Gastroesophageal sphincter (tissue), 4 donors: ENCODE data around the gene ZNF594. TPM values are rescaled to one million over a fixed set of nuclear protein-coding genes. Genes with fewer than 3 reads are reported as not detected.
"Not testable (repeated sequence)": the region's sequence is repeated elsewhere in the genome, so short reads cannot be mapped to it uniquely, and the experiment has no call there.

ENCODE experiments used
- ATAC-seq: fragments of 150-250 bp; one replicate; pipeline ENCODE4 v1.9.1; 2016; ENCODE audit warnings: mild to moderate bottlenecking, moderate library complexity
- H3K27ac ChIP-seq, 4 donors: fragments of 200-600 bp; sonication (generic) in 3 of 4; 1 replicate in 3 of 4; 2 replicates in 1 of 4; pipeline ENCODE4 v1.5.1; 2016 to 2019
- H3K27me3 ChIP-seq: fragments of 200-600 bp; sonication (generic); one replicate; pipeline ENCODE4 v1.5.1; 2019
- H3K36me3 ChIP-seq, 2 donors: fragments of 200-600 bp; sonication (generic); one replicate each; pipeline ENCODE4 v1.5.1; 2019; ENCODE audit warnings: control low read depth in 1 of 2
- H3K4me1 ChIP-seq, 3 donors: fragments of 200-600 bp; sonication (generic); 1 replicate in 2 of 3; 2 replicates in 1 of 3; pipeline ENCODE4 v1.5.1; 2016 to 2019; ENCODE audit warnings: control low read depth in 2 of 3
- H3K4me3 ChIP-seq, 2 donors: fragments of 200-600 bp; sonication (generic); one replicate each; pipeline ENCODE4 v1.5.1; 2019; ENCODE audit warnings: mild to moderate bottlenecking in 1 of 2, moderate library complexity in 1 of 2
- H3K9me3 ChIP-seq, 3 donors: fragments of 200-600 bp; sonication (generic); one replicate each; pipeline ENCODE4 v1.5.1; 2017 to 2019; ENCODE audit warnings: control low read depth in 2 of 3
- EP300 ChIP-seq: sonication (generic); formaldehyde crosslinking; IDR thresholded peaks from one replicate; pipeline ENCODE4 v1.6.1; 2017; ENCODE audit warnings: antibody characterized with exemption, mild to moderate bottlenecking
- POLR2A ChIP-seq, 2 donors: fragments of 450-650 bp; IDR thresholded peaks; one replicate each; pipeline ENCODE4 v1.6.1; 2017; ENCODE audit warnings: antibody characterized with exemption in 2 of 2, mild to moderate bottlenecking in 2 of 2, moderate library complexity in 1 of 2
- POLR2AphosphoS5 ChIP-seq: sonication (generic); formaldehyde crosslinking; IDR thresholded peaks from one replicate; pipeline ENCODE4 v1.6.1; 2017; ENCODE audit warnings: antibody characterized with exemption
- WGBS, 2 donors: methylation state at CpG; one replicate each; pipeline ENCODE4 v1.1.5; 2018; ENCODE audit warnings: low coverage in 1 of 2; 5-methylcytosine and 5-hydroxymethylcytosine counted together
- total RNA-seq, 4 donors: library from RNA; depleted of rRNA; stranded (reverse); fragments of >200 nt; gene quantifications; one replicate each; pipeline ENCODE4 v1.1.0, GENCODE V29; 2016
- TF ChIP-seq, protein P1 (sequence below), 4 experiments: fragments of 200-600 bp in 2 of 4; fragments of 450-650 bp in 2 of 4; sonication (generic) in 1 of 4; IDR thresholded peaks; one replicate each; pipeline ENCODE4 v1.5.1; 2017 to 2019; ENCODE audit warnings: antibody characterized with exemption in 4 of 4, mild to moderate bottlenecking in 2 of 4, moderate library complexity in 2 of 4

The ZNF594 gene
- total RNA-seq, 4 donors from 2014 or later: 8.4 to 21.3 (median 10.7) TPM

DNA sequence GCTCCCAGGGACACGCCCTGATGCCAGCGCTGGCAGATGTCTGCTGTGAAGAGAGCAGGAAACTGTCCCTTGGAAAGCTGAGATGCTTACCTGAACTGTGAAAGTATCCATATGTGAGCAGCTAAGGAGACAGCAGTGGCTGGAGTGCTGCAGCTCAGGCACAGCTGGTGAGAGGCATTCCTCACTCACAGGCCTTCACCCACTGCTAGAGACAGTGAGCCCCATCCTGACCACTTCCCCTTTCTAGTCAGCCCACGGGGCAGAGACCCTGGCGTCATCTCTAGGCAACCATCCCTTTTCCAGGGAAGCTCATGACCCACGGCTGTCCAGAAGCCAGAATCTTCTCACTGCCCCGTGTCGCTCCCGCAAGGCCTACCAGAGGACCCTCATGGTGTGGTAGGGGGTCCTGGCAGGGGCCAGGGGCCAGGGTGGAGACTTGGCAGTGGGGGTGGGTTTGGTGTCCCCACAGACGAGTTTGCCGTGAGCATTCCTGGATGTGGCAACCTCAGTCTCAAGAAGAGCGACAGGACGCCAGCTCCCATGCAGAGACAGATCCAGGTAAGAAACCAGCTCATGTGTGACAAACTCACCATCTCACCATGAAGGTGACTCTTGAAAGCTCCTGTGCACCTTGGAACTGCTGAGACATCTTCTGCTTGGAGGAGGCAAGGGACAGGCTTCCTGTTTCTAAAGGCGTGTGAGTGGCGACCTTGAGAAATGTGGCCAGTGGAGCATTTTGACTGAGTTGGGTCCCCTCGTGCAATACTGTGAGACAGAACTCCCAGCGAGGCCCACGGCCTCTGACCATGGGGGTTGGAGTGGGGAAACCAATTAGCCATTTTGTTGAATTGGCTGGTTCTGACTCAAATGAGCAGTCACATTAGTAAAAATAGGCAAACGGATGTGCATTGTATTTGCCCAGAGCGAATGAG is 43.2 kb upstream of the ZNF594 start, which contains the start of gene SCIMP:
TSS of gene SCIMP (minus strand) at position 216 of the 932 bp plus-strand sequence. CDS start at position 111, 105 bp downstream.
- no peaks in the 10 kb centered on the region for H3K9me3 ChIP-seq
- no peaks in the 10 kb centered on the region for H3K27me3 ChIP-seq
- H3K36me3 ChIP-seq: peaks cover 0 to 32% of the 10 kb centered on the region in 2 donors
- WGBS, 2 donors: 96 to 100% methylated on average over 1 to 6 of the region's 19 CpGs
- peak within 1 kb of the TSS in 1 of 4 donors; percentile 37 for H3K27ac ChIP-seq
- TF ChIP-seq, protein P1, sequence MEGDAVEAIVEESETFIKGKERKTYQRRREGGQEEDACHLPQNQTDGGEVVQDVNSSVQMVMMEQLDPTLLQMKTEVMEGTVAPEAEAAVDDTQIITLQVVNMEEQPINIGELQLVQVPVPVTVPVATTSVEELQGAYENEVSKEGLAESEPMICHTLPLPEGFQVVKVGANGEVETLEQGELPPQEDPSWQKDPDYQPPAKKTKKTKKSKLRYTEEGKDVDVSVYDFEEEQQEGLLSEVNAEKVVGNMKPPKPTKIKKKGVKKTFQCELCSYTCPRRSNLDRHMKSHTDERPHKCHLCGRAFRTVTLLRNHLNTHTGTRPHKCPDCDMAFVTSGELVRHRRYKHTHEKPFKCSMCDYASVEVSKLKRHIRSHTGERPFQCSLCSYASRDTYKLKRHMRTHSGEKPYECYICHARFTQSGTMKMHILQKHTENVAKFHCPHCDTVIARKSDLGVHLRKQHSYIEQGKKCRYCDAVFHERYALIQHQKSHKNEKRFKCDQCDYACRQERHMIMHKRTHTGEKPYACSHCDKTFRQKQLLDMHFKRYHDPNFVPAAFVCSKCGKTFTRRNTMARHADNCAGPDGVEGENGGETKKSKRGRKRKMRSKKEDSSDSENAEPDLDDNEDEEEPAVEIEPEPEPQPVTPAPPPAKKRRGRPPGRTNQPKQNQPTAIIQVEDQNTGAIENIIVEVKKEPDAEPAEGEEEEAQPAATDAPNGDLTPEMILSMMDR (IDR thresholded peaks at IDR 0.05): no peak
- TF ChIP-seq POLR2A (IDR thresholded peaks at IDR 0.05) (no peak), EP300 (no peak), POLR2AphosphoS5 (no peak)
- H3K4me1 ChIP-seq: no peaks in the 10 kb centered on the region
- ATAC-seq: peak; percentile 61
- peak within 1 kb of the TSS in 1 of 2 donors; percentile 8 for H3K4me3 ChIP-seq

DNA sequence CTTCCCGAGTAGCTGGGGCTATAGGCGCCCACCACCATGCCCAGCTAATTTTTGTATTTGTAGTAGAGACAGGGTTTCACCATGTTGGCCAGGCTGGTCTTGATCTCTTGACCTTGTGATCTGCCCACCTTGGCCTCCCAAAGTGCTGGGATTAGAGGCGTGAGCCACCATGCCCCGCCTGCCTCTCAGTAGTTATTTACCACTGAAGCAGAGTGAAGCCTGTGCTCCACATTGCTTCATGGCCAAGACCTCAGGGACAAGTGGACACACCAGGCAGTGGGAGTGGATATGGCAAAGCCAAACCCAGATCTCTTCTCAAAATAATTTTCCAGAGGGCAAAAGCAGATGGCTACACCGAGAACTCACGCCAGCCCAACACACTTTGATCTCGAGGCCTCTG is 41.8 kb upstream of the ZNF594 start:
- peaks cover 0 to 38% of the 10 kb centered on the region in 2 donors for H3K36me3 ChIP-seq
- not testable (repeated sequence) for H3K27ac ChIP-seq, H3K27me3 ChIP-seq, H3K4me1 ChIP-seq, ATAC-seq, H3K4me3 ChIP-seq, H3K9me3 ChIP-seq
- 95% methylated on average over 4 of the region's 7 CpGs; no CpG with 5 or more reads in 1 of the 2 donors for WGBS, 2 donors

DNA sequence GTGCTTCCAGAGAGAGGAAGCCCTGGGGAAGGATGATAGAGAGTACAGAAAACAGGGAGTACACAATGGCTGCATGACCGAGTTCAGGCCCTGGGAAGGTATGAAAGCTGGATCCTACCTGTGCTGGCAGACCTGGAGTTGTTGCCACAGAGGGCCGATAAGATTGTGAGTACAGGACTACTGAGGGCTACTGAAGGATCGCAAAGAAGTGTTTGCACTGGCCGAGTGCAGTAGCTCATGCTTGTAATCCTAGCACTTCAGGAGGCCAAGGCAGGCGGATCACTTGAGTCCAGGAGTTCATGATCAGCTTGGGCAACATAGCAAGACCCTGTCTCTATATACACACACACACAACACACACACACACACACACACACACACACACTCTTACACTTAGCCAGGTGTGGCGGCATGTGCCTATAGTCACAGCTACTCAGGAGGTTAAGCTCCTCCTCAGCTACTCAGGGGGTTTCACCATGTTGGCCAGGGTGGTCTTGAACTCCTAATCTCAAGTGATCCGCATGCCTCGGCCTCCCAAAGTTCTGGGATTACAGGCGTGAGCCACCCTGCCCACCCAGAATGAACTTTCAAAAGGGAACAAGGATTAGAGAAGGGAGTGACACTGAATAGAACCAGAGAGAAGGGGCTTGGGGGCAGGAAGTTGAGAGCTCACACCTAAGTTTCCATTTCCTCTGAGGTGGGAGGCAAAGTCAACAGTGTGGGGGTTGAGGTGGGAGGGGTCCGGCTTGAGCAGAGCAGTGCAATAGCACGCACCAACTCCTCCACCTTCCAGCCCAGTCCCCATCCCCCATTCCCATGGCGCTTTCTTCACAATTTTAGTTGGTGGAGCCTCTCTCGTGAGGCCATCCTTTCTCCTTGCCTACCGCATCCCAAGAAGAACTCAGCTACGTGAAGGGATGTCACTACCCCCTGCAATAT is 35.5 kb upstream of the ZNF594 start:
- H3K27me3 ChIP-seq: no peaks in the 10 kb centered on the region
- 87 to 96% methylated on average over 5 to 11 of the region's 15 CpGs for WGBS, 2 donors
- H3K27ac ChIP-seq: no peak overlapping the region
- peaks cover 0 to 75% of the 10 kb centered on the region in 2 donors for H3K36me3 ChIP-seq
- no peaks in the 10 kb centered on the region for H3K4me1 ChIP-seq
- H3K4me3 ChIP-seq: no peak overlapping the region
- ATAC-seq: no peak
- no peak for TF ChIP-seq POLR2AphosphoS5
- TF ChIP-seq POLR2A (IDR thresholded peaks at IDR 0.05): no peak
- no peak for TF ChIP-seq EP300
- TF ChIP-seq, protein P1 (IDR thresholded peaks at IDR 0.05): no peak
- no peaks in the 10 kb centered on the region for H3K9me3 ChIP-seq

DNA sequence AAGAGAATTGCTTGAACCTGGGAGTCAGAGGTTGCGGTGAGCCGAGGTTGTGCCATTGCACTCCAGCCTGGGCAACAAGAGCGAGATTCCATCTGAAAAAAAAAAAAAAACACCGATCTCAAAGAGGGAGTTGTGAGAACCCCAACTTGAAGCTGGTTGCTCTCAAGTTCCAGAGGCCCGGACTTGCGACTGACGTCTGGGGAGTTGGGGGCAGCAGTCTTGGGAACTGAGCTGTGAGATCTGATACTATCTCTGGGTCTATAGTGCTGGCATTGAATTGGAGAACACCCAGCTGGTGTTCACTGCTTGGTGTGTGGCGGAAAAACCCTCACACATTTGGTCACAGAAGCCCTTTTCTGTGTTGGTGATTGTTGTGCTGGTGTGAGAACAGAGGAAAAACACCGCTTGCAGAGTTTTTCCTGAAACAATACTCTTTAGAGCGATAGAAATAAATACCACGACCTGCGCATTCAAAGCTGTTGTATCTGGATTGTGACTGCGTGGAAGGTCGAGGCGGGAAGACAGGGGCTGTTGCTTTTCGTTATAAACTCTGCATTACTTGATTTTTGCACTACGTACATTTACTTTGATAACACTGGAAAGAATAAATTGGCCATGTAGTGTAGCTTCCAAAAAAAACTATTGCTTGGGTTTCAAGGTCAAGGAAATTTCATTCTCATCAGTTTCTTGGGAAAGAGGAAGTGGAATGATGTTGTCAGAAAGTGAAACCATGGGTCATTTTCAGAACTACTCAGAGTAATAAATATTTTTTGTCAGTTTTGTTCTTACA is 34.2 kb upstream of the ZNF594 start:
- no peaks in the 10 kb centered on the region for H3K9me3 ChIP-seq
- WGBS, 2 donors: 79 to 92% methylated on average over 8 to 12 of the region's 17 CpGs

DNA sequence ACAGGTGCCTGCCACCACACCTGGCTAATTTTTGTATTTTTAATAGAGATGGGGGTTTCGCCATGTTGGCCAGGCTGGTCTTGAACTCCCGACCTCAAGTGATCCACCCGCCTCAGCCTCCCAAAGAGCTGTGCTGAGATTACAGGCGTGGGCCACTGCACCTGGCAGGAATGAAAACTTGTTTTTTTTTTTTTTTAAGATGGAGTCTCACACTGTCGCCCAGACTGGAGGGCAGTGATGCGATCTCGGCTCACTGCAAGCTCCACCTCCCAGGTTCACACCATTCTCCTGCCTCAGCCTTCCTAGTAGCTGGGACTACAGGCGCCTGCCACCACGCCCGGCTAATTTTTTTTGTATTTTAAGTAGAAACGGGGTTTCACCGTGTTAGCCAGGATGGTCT is 30.2 kb upstream of the ZNF594 start:
- not testable (repeated sequence) for H3K4me1 ChIP-seq, H3K27ac ChIP-seq, H3K4me3 ChIP-seq, H3K27me3 ChIP-seq, ATAC-seq, H3K9me3 ChIP-seq
- WGBS, 2 donors: 93% methylated on average over 7 of the region's 12 CpGs; no CpG with 5 or more reads in 1 of the 2 donors
- peaks cover 0 to 74% of the 10 kb centered on the region in 2 donors for H3K36me3 ChIP-seq

More for the DNA sequence above, 34.2 kb upstream of the ZNF594 start:
- no peak overlapping the region for H3K27ac ChIP-seq
- ATAC-seq: no peak
- no peak overlapping the region for H3K4me3 ChIP-seq
- no peak for TF ChIP-seq EP300
- TF ChIP-seq POLR2AphosphoS5: no peak
- H3K36me3 ChIP-seq: peaks cover 0 to 71% of the 10 kb centered on the region in 2 donors
- no peaks in the 10 kb centered on the region for H3K27me3 ChIP-seq
- H3K4me1 ChIP-seq: no peaks in the 10 kb centered on the region
